ENCODE measurements around the gene METRNL.

The METRNL gene

DNA sequence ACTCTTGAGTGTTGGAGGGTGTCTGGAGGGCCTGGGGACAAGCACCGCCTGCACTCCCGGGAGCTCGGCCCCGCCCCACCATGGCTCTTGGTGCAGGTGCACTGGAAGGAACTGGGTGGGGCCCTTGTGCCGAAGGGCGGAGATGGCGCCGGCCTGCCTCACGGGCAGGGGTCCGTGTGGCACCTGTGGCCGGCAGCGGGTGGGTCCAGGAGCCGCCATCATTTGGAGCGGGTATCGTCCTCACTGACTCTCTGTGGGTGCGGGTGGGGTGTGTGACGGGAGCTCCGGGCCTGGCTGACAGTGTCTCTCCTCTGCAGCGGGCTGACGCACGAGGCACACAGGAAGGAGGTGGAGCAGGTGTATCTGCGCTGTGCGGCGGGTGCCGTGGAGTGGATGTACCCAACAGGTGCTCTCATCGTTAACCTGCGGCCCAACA lies 5.2 kb downstream of the METRNL start:
- no peak overlapping the region for H3K27ac ChIP-seq (ENCODE audit: low read depth, low read length)
- H3K4me3 ChIP-seq (ENCODE audit: low read length) = no peak overlapping the region
- no peaks in the 10 kb centered on the region for H3K9me3 ChIP-seq (ENCODE audit: control insufficient read depth, insufficient read depth, low read length)
- peaks cover 12% of the 10 kb centered on the region for H4K20me1 ChIP-seq (ENCODE audit: control insufficient read depth, insufficient read depth, low read depth, low read length)
- peaks cover 30% of the 10 kb centered on the region for H3K4me1 ChIP-seq (ENCODE audit: control insufficient read depth, low read length)
- peaks cover 6% of the 10 kb centered on the region; the same call in 1 of the 2 replicates for H3F3A ChIP-seq (ENCODE audit: control insufficient read depth, insufficient read depth)
- no peak overlapping the region for H3K4me2 ChIP-seq (ENCODE audit: low read length)
- peaks cover 46% of the 10 kb centered on the region for H3K36me3 ChIP-seq (ENCODE audit: control insufficient read depth, low read length)
- H3K79me2 ChIP-seq (ENCODE audit: control insufficient read depth, low read length) = peaks cover 88% of the 10 kb centered on the region
- no peaks in the 10 kb centered on the region for H3K27me3 ChIP-seq (ENCODE audit: control insufficient read depth, low read length)
- H3K9me2 ChIP-seq (replicated peaks; ENCODE audit: control insufficient read depth, low read length) = no peaks in the 10 kb centered on the region
- TF ChIP-seq EZH2phosphoT487 (IDR thresholded peaks at IDR 0.05; ENCODE audit: borderline replicate concordance, low read length) = no peak
- TF ChIP-seq, protein P1, sequence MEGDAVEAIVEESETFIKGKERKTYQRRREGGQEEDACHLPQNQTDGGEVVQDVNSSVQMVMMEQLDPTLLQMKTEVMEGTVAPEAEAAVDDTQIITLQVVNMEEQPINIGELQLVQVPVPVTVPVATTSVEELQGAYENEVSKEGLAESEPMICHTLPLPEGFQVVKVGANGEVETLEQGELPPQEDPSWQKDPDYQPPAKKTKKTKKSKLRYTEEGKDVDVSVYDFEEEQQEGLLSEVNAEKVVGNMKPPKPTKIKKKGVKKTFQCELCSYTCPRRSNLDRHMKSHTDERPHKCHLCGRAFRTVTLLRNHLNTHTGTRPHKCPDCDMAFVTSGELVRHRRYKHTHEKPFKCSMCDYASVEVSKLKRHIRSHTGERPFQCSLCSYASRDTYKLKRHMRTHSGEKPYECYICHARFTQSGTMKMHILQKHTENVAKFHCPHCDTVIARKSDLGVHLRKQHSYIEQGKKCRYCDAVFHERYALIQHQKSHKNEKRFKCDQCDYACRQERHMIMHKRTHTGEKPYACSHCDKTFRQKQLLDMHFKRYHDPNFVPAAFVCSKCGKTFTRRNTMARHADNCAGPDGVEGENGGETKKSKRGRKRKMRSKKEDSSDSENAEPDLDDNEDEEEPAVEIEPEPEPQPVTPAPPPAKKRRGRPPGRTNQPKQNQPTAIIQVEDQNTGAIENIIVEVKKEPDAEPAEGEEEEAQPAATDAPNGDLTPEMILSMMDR (IDR thresholded peaks at IDR 0.05; ENCODE audit: low read depth, low read length, poor library complexity, severe bottlenecking) = no peak

DNA sequence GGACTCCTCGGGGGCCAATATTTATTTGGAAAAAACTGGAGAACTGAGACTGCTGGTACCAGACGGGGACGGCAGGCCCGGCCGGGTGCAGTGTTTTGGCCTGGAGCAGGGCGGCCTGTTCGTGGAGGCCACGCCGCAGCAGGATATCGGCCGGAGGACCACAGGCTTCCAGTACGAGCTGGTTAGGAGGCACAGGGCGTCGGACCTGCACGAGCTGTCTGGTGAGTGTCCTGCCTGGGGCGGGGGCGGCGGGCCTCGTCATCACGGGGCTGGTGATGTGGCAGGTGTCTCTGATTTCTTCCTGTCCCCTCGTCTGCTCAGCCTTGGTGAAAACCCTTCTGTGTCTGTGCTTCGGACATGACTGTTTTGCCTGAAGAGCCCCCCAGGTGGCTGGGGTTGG lies 5.7 kb downstream of the METRNL start:
- Histone ChIP-seq H3F3A (ENCODE audit: control insufficient read depth, insufficient read depth) (peaks cover 6% of the 10 kb centered on the region; the same call in 1 of the 2 replicates), H3K79me2 (ENCODE audit: control insufficient read depth, low read length) (peaks cover 88% of the 10 kb centered on the region), H3K9me3 (ENCODE audit: control insufficient read depth, insufficient read depth, low read length) (no peaks in the 10 kb centered on the region), H3K4me1 (ENCODE audit: control insufficient read depth, low read length) (peaks cover 30% of the 10 kb centered on the region), H3K9me2 (replicated peaks; ENCODE audit: control insufficient read depth, low read length) (no peaks in the 10 kb centered on the region), H3K27me3 (ENCODE audit: control insufficient read depth, low read length) (no peaks in the 10 kb centered on the region), H3K4me3 (ENCODE audit: low read length) (no peak overlapping the region), H3K36me3 (ENCODE audit: control insufficient read depth, low read length) (peaks cover 46% of the 10 kb centered on the region), H3K27ac (ENCODE audit: low read depth, low read length) (no peak overlapping the region), H3K4me2 (ENCODE audit: low read length) (no peak overlapping the region), H4K20me1 (ENCODE audit: control insufficient read depth, insufficient read depth, low read depth, low read length) (peaks cover 12% of the 10 kb centered on the region)
- TF ChIP-seq EZH2phosphoT487 (IDR thresholded peaks at IDR 0.05; ENCODE audit: borderline replicate concordance, low read length) = no peak

DNA sequence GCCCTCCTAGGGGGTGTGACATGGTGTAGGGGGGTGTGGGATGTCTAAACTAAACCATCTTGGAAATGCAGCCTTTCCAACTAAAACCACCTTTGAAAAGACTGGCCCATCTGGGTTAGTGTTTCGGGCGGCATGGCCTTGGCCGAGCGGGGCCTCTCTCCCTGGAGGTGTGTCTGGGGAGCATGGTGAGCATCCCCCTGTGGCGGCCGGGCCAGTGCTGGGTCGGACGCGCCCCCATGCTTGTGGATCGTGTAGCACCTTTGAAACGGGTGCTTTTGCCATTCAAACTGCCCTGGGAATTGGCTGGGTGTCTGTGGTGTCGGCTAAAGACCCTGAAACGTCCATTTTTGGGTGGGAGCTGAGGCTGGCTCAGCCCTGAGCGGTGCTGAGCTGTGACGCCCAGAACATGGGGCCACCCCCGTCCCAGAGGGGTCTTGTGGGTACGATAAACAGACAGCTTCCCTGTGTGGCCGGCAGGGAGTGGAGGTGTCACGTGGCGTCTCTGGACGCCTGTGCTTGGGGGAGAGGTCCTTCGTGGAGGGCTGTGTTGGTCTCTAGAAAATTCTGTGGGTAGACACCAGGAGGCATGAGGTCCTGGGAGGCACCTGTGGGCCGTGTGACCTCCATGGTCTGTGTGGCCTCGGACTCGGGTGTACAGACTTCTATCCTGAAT lies 6.3 kb downstream of the METRNL start:
- H3K36me3 ChIP-seq (ENCODE audit: control insufficient read depth, low read length) = peaks cover 46% of the 10 kb centered on the region
- peaks cover 14% of the 10 kb centered on the region for H4K20me1 ChIP-seq (ENCODE audit: control insufficient read depth, insufficient read depth, low read depth, low read length)
- peaks cover 6% of the 10 kb centered on the region; the same call in 1 of the 2 replicates for H3F3A ChIP-seq (ENCODE audit: control insufficient read depth, insufficient read depth)
- no peaks in the 10 kb centered on the region for H3K27me3 ChIP-seq (ENCODE audit: control insufficient read depth, low read length)
- peaks cover 30% of the 10 kb centered on the region for H3K4me1 ChIP-seq (ENCODE audit: control insufficient read depth, low read length)
- TF ChIP-seq, protein P1 (IDR thresholded peaks at IDR 0.05; ENCODE audit: low read depth, low read length, poor library complexity, severe bottlenecking) = no peak
- TF ChIP-seq EZH2phosphoT487 (IDR thresholded peaks at IDR 0.05; ENCODE audit: borderline replicate concordance, low read length) = no peak
- no peaks in the 10 kb centered on the region for H3K9me3 ChIP-seq (ENCODE audit: control insufficient read depth, insufficient read depth, low read length)
- H3K4me3 ChIP-seq (ENCODE audit: low read length) = no peak overlapping the region
- no peak overlapping the region for H3K27ac ChIP-seq (ENCODE audit: low read depth, low read length)
- no peaks in the 10 kb centered on the region for H3K9me2 ChIP-seq (replicated peaks; ENCODE audit: control insufficient read depth, low read length)
- peaks cover 90% of the 10 kb centered on the region for H3K79me2 ChIP-seq (ENCODE audit: control insufficient read depth, low read length)
- no peak overlapping the region for H3K4me2 ChIP-seq (ENCODE audit: low read length)

DNA sequence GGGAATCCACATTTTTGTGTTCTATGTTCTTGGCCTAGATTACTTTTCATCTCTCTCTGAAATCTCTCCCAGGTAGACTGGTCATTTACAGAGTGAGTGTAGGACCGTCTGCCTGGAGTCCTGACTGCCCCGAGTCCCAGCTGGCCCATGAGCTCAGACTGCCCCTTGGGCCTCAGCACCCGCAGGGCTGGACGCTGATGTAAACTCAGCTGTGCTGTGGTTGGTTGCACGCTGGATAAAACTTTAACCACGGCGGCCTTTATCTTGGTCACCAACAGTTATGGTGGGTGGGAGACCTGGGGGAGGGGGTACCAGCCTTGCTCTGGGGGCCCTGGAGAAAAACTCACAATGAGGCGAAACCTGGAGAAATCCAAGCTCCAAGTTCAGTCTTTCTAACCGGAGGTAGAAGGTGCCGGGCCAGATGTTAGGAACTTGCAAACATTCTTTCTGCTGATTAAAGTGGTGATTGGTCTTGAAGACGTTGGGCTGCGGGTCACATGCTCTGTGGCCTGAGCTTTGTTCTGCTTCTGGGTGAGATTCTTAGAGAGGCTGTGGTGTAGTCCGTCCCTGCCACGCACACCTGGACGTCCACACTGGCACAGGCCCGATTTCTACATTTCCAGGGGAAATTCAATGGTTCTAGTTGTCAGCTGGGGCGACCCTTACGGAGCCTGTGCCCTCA lies 6.9 kb downstream of the METRNL start:
- no peak overlapping the region for H3K4me3 ChIP-seq (ENCODE audit: low read length)
- no peak overlapping the region for H3K4me2 ChIP-seq (ENCODE audit: low read length)
- H3K9me3 ChIP-seq (ENCODE audit: control insufficient read depth, insufficient read depth, low read length) = no peaks in the 10 kb centered on the region
- TF ChIP-seq EZH2phosphoT487 (IDR thresholded peaks at IDR 0.05; ENCODE audit: borderline replicate concordance, low read length) = no peak
- TF ChIP-seq, protein P1 (IDR thresholded peaks at IDR 0.05; ENCODE audit: low read depth, low read length, poor library complexity, severe bottlenecking) = no peak
- H3K27me3 ChIP-seq (ENCODE audit: control insufficient read depth, low read length) = no peaks in the 10 kb centered on the region
- H3F3A ChIP-seq (ENCODE audit: control insufficient read depth, insufficient read depth) = peaks cover 6% of the 10 kb centered on the region; the same call in 1 of the 2 replicates
- no peak overlapping the region for H3K27ac ChIP-seq (ENCODE audit: low read depth, low read length)
- peaks cover 90% of the 10 kb centered on the region for H3K79me2 ChIP-seq (ENCODE audit: control insufficient read depth, low read length)
- peaks cover 46% of the 10 kb centered on the region for H3K36me3 ChIP-seq (ENCODE audit: control insufficient read depth, low read length)
- H3K4me1 ChIP-seq (ENCODE audit: control insufficient read depth, low read length) = peaks cover 25% of the 10 kb centered on the region
- H3K9me2 ChIP-seq (replicated peaks; ENCODE audit: control insufficient read depth, low read length) = no peaks in the 10 kb centered on the region
- H4K20me1 ChIP-seq (ENCODE audit: control insufficient read depth, insufficient read depth, low read depth, low read length) = peaks cover 17% of the 10 kb centered on the region
